B cell (primary cell): Measurements from ENCODE around the gene GDE1. TPM values are rescaled to one million over a fixed set of nuclear protein-coding genes. Genes with fewer than 3 reads are reported as not detected.

Experiments used
- ATAC-seq: fragments of 200-7000 bp; cut with Tn5 transposase; one replicate; pipeline ENCODE4 v1.10.0; 2021; ENCODE audit warnings: low read depth, mild to moderate bottlenecking, moderate number of reproducible peaks, moderate library complexity
- CTCF ChIA-PET: fragments of 350-600 bp; sonication (Branson Sonifier 250); formaldehyde crosslinking; loops from one replicate; lab custom pipeline; 2021; ENCODE audit warnings: antibody characterized with exemption, inconsistent platforms; lab: Charles Lee
- POLR2A ChIA-PET: fragments of 350-600 bp; sonication (Branson Sonifier 250); formaldehyde crosslinking; loops from one replicate; lab custom pipeline; 2021; ENCODE audit warnings: antibody characterized with exemption; lab: Charles Lee
- DNase-seq: peaks from one replicate; pipeline ENCODE4 v3.0.0; 2013
- H2AFZ ChIP-seq: 2 replicates; pipeline ENCODE4 v1.6.1; 2012; ENCODE audit warnings: mild to moderate bottlenecking, low read depth, low read length; ENCODE audit not compliant: insufficient read depth, poor library complexity, severe bottlenecking
- H3K27ac ChIP-seq, 2 donors: 1 replicate in 1 of 2; 2 replicates in 1 of 2; pipeline ENCODE4 v1.5.1; 2012 to 2013; ENCODE audit warnings: low read length in 2 of 2, mild to moderate bottlenecking in 2 of 2, moderate library complexity in 1 of 2
- H3K27me3 ChIP-seq, 4 experiments: fragments of 200-600 bp in 1 of 4; sonication (generic) in 1 of 4; replicated peaks in 1 of 4; 1 replicate in 2 of 4; 2 replicates in 2 of 4; pipeline versions ENCODE4 v1.6.1 to v1.7.0; 2013 to 2016; ENCODE audit warnings: low read length in 3 of 4, mild to moderate bottlenecking in 2 of 4, mixed read lengths in 1 of 4, moderate library complexity in 1 of 4; ENCODE audit not compliant: insufficient read depth in 4 of 4, control insufficient read depth in 3 of 4; ENCODE audit errors: control extremely low read depth in 1 of 4
- H3K36me3 ChIP-seq, 2 experiments: replicated peaks in 1 of 2; 1 replicate in 1 of 2; 2 replicates in 1 of 2; pipeline versions ENCODE4 v1.6.1 to v1.7.1; 2013; ENCODE audit warnings: low read length in 1 of 2; ENCODE audit not compliant: insufficient read depth in 2 of 2, control insufficient read depth in 1 of 2; ENCODE audit errors: control extremely low read depth in 1 of 2, extremely low read depth in 1 of 2
- H3K4me1 ChIP-seq, 2 donors: fragments of 200-600 bp in 1 of 2; sonication (generic) in 1 of 2; 1 replicate in 1 of 2; 2 replicates in 1 of 2; pipeline versions ENCODE4 v1.5.1 to v1.6.1; 2013 to 2017; ENCODE audit warnings: low read length in 2 of 2; ENCODE audit not compliant: control insufficient read depth in 2 of 2, insufficient read depth in 2 of 2
- H3K4me2 ChIP-seq: replicated peaks from 2 replicates; pipeline ENCODE3; 2012; ENCODE audit warnings: mild to moderate bottlenecking, low read depth, low read length; ENCODE audit not compliant: poor library complexity, severe bottlenecking
- H3K4me3 ChIP-seq, 5 experiments: fragments of 200-600 bp in 1 of 5; sonication (generic) in 1 of 5; 1 replicate in 3 of 5; 2 replicates in 2 of 5; pipeline versions ENCODE4 v1.5.1 to v1.7.0; 2011 to 2016; ENCODE audit warnings: low read length in 4 of 5, mild to moderate bottlenecking in 4 of 5, low read depth in 2 of 5, control low read depth in 1 of 5, moderate library complexity in 1 of 5; ENCODE audit not compliant: insufficient read depth in 1 of 5; ENCODE audit errors: control extremely low read depth in 1 of 5, extremely low read depth in 1 of 5
- H3K79me2 ChIP-seq: fragments of 200-600 bp; sonication (generic); one replicate; pipeline ENCODE4 v1.6.0; 2016; ENCODE audit warnings: low read length; ENCODE audit not compliant: control insufficient read depth, insufficient read depth
- H3K9ac ChIP-seq: fragments of 200-600 bp; sonication (generic); 2 replicates; pipeline ENCODE4 v1.6.1; 2017; ENCODE audit warnings: mild to moderate bottlenecking, low read length, moderate library complexity
- H3K9me3 ChIP-seq, 3 donors: one replicate each; pipeline versions ENCODE4 v1.6.1 to v1.7.1; 2013; ENCODE audit warnings: low read length in 2 of 3; ENCODE audit not compliant: control insufficient read depth in 2 of 3, insufficient read depth in 1 of 3; ENCODE audit errors: control extremely low read depth in 1 of 3
- H4K20me1 ChIP-seq: 2 replicates; pipeline ENCODE4 v1.6.0; 2012; ENCODE audit warnings: mild to moderate bottlenecking, low read length; ENCODE audit not compliant: insufficient read depth, control insufficient read depth, poor library complexity, severe bottlenecking
- H3K27ac Mint-ChIP-seq: one replicate; pipeline ENCODE4 v1.8.0; 2021; ENCODE audit warnings: mixed read lengths
- H3K27me3 Mint-ChIP-seq: one replicate; pipeline ENCODE4 v1.8.0; 2021; ENCODE audit warnings: mixed read lengths
- H3K4me1 Mint-ChIP-seq: one replicate; pipeline ENCODE4 v1.8.0; 2021; ENCODE audit warnings: mixed read lengths
- H3K4me3 Mint-ChIP-seq: one replicate; pipeline ENCODE4 v1.8.0; 2021; ENCODE audit warnings: mixed read lengths
- H3K9me3 Mint-ChIP-seq: one replicate; pipeline ENCODE4 v1.8.0; 2022; ENCODE audit warnings: mixed read lengths; ENCODE audit not compliant: insufficient read depth
- EZH2 ChIP-seq: IDR thresholded peaks from 2 replicates; pipeline ENCODE4 v1.6.1; 2012; ENCODE audit warnings: borderline replicate concordance, low read depth, mild to moderate bottlenecking, moderate library complexity, low read length; ENCODE audit not compliant: insufficient read depth, poor library complexity, severe bottlenecking
- WGBS: methylation state at CpG from one replicate; pipeline ENCODE4 v1.1.5; 2013; ENCODE audit warnings: missing lambda C conversion rate; ENCODE audit not compliant: insufficient coverage; 5-methylcytosine and 5-hydroxymethylcytosine counted together
- intact Hi-C: fragments of 100-400 bp; cut with micrococcal nuclease; formaldehyde crosslinking; loops from one replicate; pipeline ENCODE4 v1.10.0; 2022
- polyA plus RNA-seq: library from polyadenylated mRNA; depleted of rRNA; stranded (reverse); fragments of >200 nt; gene quantifications from 2 replicates; pipeline ENCODE4 v1.2.3, GENCODE V29; 2012
- total RNA-seq, 2 donors: library from RNA; stranded (reverse); fragments of 120-200 nt in 1 of 2; gene quantifications; 1 replicate in 1 of 2; 2 replicates in 1 of 2; pipeline versions ENCODE4 v1.2.3 to v1.2.4, GENCODE V29; 2013 to 2022
- TF ChIP-seq, protein P1 (sequence below): fragments of 200-600 bp; IDR thresholded peaks from one replicate; pipeline ENCODE4 v1.8.0; 2022; ENCODE audit warnings: antibody characterized with exemption, mild to moderate bottlenecking

The GDE1 gene
- total and polyA plus RNA-seq, 2 donors (not counting 1 experiment from before 2014, with no cell fraction given) = 10.0 to 25.3 TPM

DNA sequence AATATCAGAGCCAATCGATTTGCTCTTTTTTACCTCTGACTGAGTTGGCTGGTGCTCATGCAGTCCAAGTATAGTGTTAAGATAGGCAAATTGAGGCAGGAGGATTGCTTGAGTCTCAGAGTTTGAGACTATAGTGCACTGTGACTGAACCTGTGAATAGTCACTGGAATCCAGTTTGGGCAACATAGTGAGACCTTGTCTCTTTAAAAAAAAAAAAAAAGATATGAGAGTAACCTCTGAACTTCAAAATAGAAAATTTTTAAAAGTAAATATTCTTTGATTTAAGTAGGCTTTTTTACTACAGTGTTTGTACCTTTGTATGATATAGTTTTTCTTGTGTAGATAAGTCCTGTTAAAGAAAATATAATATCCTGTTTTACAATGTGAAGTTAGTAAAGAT lies 5.3 kb upstream of the GDE1 start:
- no peak overlapping the region for H3K27ac Mint-ChIP-seq
- Histone ChIP-seq H4K20me1 (no peaks in the 10 kb centered on the region), H3K9me3 (no peaks in the 10 kb centered on the region), H3K27ac (no peak overlapping the region), H2AFZ (no peak overlapping the region), H3K36me3 (peaks cover 2 to 14% of the 10 kb centered on the region in 2 experiments), H3K4me1 (peaks cover 11 to 27% of the 10 kb centered on the region in 2 donors), H3K4me3 (no peak overlapping the region), H3K9ac (no peak overlapping the region), H3K79me2 (peaks cover 11% of the 10 kb centered on the region), H3K27me3 (no peaks in the 10 kb centered on the region), H3K4me2 (no peak overlapping the region)
- peaks cover 22% of the 10 kb centered on the region for H3K4me1 Mint-ChIP-seq
- no peak overlapping the region for H3K4me3 Mint-ChIP-seq
- intact Hi-C loops = loop anchor here (10.0 kb wide), 1 partner anchor 1218 kb away; the partner anchor contains the start of gene THUMPD1
- ChIA-PET CTCF (interaction anchor here (0.8 kb wide), 1 partner anchor 24 kb away, joined by 3 read pairs; no protein-coding TSS in a partner anchor), POLR2A (no interaction called here)
- ATAC-seq = no peak
- H3K27me3 Mint-ChIP-seq = no peaks in the 10 kb centered on the region
- TF ChIP-seq EZH2 = no peak
- TF ChIP-seq, protein P1, sequence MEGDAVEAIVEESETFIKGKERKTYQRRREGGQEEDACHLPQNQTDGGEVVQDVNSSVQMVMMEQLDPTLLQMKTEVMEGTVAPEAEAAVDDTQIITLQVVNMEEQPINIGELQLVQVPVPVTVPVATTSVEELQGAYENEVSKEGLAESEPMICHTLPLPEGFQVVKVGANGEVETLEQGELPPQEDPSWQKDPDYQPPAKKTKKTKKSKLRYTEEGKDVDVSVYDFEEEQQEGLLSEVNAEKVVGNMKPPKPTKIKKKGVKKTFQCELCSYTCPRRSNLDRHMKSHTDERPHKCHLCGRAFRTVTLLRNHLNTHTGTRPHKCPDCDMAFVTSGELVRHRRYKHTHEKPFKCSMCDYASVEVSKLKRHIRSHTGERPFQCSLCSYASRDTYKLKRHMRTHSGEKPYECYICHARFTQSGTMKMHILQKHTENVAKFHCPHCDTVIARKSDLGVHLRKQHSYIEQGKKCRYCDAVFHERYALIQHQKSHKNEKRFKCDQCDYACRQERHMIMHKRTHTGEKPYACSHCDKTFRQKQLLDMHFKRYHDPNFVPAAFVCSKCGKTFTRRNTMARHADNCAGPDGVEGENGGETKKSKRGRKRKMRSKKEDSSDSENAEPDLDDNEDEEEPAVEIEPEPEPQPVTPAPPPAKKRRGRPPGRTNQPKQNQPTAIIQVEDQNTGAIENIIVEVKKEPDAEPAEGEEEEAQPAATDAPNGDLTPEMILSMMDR = no peak
- no CpG with 5 or more reads among the region's 1 CpG for WGBS
- no peak for DNase-seq
- H3K9me3 Mint-ChIP-seq = no peaks in the 10 kb centered on the region

DNA sequence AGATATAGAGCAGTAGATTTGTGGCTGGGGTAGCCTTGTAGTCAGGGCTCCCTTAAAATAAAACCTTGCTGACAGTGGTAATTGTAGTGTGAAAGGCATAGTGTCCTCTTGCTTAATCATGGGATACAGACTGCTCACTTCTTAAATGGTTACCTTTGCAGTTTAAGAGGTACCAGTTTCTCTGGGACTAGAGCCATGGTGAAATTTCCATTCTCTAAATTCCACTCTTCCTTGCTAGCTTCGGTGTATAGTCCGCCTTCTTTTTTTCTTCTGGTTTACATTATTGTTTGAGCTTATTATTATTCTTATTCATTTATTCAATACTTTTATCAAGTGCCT lies 3.5 kb upstream of the GDE1 start:
- Histone ChIP-seq H3K27ac (no peak overlapping the region), H3K4me1 (peaks cover 19 to 37% of the 10 kb centered on the region in 2 donors), H3K4me2 (peak overlapping the region; percentile 95), H3K9me3 (no peaks in the 10 kb centered on the region), H3K36me3 (peaks cover 2 to 14% of the 10 kb centered on the region in 2 experiments), H4K20me1 (no peaks in the 10 kb centered on the region), H2AFZ (peak overlapping the region; percentile 95), H3K4me3 (peak overlapping the region in 1 of 5 experiments; percentile 92), H3K79me2 (peaks cover 23% of the 10 kb centered on the region), H3K9ac (no peak overlapping the region), H3K27me3 (no peaks in the 10 kb centered on the region)
- CTCF ChIA-PET = interaction anchor here (1.6 to 3.3 kb wide), 4 partner anchors 30 to 458 kb away, joined by 3 to 13 read pairs (median 8); partner anchors contain the start of genes COQ7 and VPS35L
- DNase-seq (no peak), ATAC-seq (no peak)
- H3K4me1 Mint-ChIP-seq = peaks cover 35% of the 10 kb centered on the region
- H3K9me3 Mint-ChIP-seq = no peaks in the 10 kb centered on the region
- H3K27ac Mint-ChIP-seq = no peak overlapping the region
- intact Hi-C loops = loop anchor here (10.0 kb wide), 1 partner anchor 1219 kb away; the partner anchor contains the start of gene THUMPD1
- no peaks in the 10 kb centered on the region for H3K27me3 Mint-ChIP-seq
- POLR2A ChIA-PET = interaction anchor here (0.5 to 2.3 kb wide), 2 partner anchors 30 to 751 kb away, joined by 5 to 19 read pairs; partner anchors contain the start of gene VPS35L
- peak overlapping the region; percentile 93 for H3K4me3 Mint-ChIP-seq
- no CpG with 5 or more reads among the region's 2 CpGs for WGBS
- TF ChIP-seq, protein P1 = no peak
- TF ChIP-seq EZH2 = no peak
